ENCODE results near the gene GOLGA1.
"Not testable (repeated sequence)": the region's sequence is repeated elsewhere in the genome, so short reads cannot be mapped to it uniquely, and the experiment has no call there.

GOLGA1 gene

DNA sequence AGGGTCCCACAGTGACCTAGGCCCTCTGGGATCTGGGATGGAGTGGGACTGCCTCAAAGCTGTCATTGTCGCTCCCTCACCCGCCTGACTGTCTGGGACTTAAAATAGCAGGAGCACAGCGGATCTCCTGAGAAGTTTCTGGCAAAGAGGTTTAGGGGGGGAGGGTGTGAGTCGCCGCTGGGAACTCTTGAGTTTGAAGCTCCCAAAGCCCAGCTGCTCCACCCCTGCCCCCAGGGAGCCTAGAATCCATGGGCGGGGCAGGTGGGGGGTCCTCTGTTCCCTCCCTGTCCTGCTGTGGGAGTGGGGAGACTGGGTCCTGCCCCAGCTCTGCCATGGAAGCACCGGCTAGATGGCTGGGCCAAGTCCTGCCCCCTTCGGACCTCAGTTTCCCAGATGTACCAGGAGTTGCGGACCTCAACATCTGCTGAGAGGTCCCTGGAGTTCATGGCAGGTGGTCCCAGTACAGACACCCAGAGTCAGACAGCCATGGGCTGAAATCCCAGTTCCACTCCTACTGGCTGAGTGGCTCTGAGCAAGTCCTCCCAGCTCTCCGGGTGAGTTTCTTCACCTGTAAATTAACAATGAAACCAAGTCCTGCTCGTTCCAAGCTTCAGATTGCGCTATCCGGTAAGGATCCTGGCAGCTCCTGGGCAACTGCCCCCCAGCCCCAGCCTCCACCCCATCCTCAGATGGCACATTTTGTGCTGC, 88.6 kb downstream of the GOLGA1 start:
- in situ Hi-C loops (cut with MboI; ENCODE audit: low pct_unique_long_range_greater_than_20kb, low sequenced_read_pairs), result loop anchor here (25.0 kb wide), 1 partner anchor 535 kb away; no protein-coding TSS in a partner anchor
- no peak for DNase-seq

DNA sequence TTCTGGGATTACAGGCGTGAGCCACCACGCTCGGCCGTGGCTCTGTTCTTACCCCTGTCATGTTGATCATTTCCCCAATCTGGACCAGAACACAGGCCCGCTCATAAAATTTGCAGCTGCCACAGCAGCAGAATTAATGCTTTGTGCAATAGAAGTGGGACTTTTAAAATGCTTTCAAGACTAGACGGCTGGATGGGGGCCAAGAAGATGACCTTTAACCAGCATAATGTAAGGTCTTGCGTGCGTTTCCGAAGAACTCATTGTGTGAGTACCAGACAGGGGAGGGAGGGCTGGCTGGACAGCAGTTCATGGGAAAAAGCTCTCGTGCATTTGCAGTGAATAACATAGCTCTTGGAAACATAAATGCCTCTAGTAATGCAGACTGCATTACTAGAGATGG, 91.1 kb downstream of the GOLGA1 start:
- in situ Hi-C loops (cut with MboI; ENCODE audit: low pct_unique_long_range_greater_than_20kb, low sequenced_read_pairs), result loop anchor here (25.0 kb wide), 1 partner anchor 538 kb away; no protein-coding TSS in a partner anchor

DNA sequence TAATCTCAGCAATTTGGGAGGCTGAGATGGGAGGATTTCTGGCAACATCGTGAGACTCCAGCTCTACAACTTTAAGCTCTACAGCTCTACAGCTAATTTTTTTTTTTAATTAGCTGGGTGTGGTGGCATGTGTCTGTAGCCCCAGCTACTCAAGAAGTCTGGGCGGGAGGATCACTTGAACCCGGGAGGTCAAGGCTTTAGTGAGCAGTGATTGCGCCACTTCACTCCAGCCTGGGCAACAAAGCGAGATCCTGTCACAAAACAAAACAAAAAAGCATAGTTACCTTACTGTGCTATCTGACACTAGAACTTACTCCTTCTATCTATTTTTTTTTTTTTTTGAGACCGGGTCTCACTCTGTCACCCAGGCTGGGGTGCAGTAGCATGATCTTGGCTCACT, 93.9 kb downstream of the GOLGA1 start:
- in situ Hi-C loops (cut with MboI; ENCODE audit: low pct_unique_long_range_greater_than_20kb, low sequenced_read_pairs), result no loop called here
- no peak for DNase-seq

More for the DNA sequence above, 91.1 kb downstream of the GOLGA1 start:
- DNase-seq, result no peak

DNA sequence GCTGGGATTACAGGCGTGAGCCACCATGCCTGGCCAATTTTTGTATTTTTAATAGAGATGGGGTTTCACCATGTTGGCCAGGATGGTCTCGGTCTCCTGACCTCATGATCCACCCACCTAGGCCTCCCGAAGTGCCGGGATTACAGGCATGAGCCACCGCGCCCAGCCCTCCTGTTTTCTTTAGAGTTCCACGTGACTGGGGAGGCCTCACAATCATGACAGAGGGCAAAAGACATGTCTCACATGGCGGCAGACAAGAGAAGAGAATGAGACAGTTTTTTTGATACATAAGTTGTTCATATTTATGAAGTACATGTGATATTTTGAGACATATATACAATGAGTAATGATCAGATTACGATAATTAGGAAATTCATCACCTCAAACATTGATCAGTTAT, 94.4 kb downstream of the GOLGA1 start:
- in situ Hi-C loops (cut with MboI; ENCODE audit: low pct_unique_long_range_greater_than_20kb, low sequenced_read_pairs); DNase-seq: not testable (repeated sequence)

DNA sequence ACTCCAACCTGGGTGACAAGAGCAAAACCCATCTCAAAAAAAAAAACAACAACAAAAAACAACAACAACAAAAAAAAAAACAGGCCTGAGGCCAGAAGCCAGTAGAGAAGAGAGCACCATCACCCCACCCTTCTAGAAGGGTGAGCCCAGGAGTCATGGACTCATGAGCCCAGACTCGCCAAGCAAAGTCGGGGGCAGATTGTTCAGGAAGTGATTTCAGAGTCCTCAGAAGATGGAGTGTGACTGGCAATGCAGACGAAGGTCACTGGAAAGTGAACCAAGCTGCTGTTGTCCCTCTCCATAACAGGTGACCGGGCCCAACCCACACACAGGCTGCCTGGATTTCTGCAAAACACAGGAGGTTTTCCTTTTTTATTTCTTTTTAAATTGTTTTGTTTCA, 96.6 kb downstream of the GOLGA1 start:
- DNase-seq, result no peak
- in situ Hi-C loops (cut with MboI; ENCODE audit: low pct_unique_long_range_greater_than_20kb, low sequenced_read_pairs), result no loop called here

DNA sequence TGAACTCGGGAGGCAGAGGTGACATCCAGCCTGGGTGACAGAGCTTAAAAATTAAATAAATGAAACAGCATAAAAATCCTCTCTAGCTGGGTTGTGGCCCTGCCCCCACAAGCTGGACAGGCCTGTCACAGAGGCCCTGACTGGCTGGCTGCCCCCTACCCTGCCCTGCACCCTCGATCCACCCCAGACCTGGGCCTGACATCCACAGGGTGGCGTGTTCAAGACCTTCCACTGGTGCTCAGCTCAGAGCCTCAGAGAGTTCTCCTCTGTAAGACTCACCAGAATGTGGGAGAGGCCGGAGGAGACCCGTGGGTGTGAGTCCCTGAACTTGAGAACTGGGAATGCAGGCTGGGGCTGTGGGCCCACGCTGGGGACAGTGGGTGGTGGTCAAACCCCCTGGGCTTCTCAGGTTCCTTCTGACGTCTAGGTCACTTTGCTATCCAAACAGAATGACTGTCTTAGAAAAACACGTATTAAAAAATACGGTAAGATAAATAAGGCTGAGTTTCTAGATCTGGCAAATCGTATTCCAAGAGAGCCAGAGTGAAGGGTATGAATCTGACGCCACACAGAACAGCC, 97.3 kb downstream of the GOLGA1 start:
- in situ Hi-C loops (cut with MboI; ENCODE audit: low pct_unique_long_range_greater_than_20kb, low sequenced_read_pairs), result no loop called here
- no peak for DNase-seq

DNA sequence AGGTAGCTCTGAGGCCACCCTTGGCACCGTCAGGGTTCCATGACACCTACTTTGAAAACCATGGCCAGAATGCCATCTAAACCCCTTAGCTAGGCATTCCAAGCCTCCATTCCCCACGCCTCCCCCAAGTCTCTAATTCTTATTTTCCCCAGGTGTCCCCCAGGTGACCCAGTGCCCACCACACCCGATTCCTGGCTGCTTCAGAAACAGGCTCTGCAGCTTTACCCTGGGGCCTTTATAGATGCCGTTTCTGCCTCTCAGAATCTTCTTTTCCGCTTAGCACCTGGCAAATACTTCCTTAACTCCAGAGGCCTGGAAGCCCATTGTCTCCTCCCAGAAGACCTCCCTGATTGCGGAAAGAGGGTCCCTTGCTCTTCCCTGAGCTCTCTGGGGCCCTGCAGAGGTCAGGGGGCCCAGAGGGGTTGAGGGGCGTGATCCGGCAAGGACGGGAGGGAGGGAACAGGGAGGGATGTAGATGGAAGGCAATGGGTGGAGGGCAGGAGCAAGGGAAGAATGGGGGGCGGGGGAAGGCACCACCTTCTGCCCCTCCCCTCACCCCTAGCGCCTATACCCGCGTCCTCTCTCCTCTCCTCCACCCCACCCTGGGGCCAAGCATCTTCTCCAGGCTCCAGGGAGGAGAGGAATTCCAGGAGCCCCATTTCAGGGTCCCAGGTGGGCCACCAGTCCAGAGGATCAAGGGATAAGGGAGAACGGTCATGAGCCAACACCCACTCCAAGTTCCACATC, 99.6 kb downstream of the GOLGA1 start:
- in situ Hi-C loops (cut with MboI; ENCODE audit: low pct_unique_long_range_greater_than_20kb, low sequenced_read_pairs), result no loop called here
- no peak for DNase-seq

DNA sequence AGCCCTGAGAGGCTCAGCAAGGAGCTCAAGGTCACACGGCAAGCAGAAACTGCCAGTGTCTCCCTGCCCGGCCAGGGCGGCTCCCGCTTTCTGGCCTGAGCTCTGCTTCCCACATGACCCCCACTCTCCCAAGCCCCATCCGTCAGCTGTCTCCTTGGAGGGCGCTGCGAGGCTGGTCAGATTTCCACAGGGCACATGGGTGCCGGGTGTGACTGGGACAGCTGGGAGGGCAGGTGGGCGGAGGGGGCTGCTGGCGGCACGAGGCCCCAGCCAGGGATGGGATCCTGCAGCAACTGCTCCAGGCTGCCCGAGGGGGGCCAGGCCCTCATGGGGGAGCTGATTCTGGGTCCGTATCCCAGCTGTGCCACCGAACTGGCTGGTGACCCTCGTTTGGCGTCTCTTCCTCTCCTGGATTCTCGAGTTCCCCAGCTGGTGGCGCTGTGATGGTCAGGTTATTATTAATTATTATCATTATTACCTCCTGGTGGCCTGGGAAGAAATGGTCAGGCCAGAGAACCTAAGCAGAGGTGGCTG, 100.5 kb downstream of the GOLGA1 start:
- in situ Hi-C loops (cut with MboI; ENCODE audit: low pct_unique_long_range_greater_than_20kb, low sequenced_read_pairs), result no loop called here
- DNase-seq, result no peak

DNA sequence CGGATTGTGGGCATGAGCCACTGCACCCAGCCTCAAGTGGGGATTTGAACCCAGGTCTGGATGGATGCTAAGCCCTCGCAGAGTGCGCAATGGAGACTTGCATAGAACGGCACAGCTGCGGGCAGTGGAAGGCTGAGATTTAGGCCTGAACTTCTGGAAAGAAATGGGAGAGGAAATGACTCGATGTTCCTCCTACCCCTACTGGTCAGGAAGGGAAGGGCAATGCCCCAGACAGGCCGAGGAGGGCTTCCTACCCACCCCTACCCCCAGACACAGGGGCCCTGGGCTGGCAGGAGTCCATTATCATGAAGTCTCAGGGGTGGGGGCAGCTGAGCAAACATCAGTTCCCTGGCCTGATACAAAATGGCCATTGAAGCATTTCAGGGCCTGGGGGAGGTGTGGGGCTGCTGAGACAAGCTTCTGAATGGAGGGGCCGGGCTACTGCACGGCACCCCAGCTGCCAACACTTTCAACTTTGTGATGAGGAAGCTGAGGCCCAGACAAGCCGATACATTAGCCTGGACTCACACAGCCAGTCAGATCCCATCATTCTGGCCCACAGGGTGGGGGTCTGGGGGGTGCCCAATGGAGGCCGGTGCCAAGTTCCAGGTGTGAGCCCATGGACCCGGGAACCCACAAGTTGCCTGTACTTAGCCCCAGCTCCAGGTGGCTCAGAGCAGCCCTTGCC, 101.1 kb downstream of the GOLGA1 start:
- in situ Hi-C loops (cut with MboI; ENCODE audit: low pct_unique_long_range_greater_than_20kb, low sequenced_read_pairs), result no loop called here
- no peak for DNase-seq

DNA sequence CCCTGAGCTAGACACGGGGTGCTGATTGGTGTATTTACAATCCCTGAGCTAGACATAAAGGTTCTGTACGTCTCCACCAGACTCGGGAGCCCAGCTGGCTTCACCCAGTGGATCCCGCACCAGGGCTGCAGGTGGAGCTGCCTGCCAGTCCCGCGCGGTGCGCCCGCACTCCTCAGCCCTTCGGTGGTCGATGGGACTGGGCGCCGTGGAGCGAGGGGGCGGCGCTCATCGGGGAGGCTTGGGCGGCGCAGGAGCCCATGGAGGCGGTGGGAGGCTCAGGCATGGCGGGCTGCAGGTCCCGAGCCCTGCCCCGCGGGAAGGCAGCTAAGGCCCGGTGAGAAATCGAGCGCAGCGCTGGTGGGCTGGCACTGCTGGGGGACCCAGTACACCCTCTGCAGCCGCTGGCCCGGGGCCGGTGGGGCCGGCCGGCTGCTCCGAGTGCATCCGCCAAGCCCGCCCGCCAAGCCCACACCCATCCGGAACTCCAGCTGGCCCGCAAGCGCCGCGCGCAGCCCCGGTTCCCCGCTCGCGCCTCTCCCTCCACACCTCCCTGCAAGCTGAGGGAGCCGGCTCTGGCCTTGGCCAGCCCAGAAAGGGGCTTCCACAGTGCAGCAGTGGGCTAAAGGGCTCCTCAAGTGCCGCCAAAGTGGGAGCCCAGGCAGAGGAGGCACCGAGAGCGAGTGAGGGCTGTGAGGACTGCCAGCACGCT, 102.2 kb downstream of the GOLGA1 start:
- in situ Hi-C loops (cut with MboI; ENCODE audit: low pct_unique_long_range_greater_than_20kb, low sequenced_read_pairs); DNase-seq: not testable (repeated sequence)

DNA sequence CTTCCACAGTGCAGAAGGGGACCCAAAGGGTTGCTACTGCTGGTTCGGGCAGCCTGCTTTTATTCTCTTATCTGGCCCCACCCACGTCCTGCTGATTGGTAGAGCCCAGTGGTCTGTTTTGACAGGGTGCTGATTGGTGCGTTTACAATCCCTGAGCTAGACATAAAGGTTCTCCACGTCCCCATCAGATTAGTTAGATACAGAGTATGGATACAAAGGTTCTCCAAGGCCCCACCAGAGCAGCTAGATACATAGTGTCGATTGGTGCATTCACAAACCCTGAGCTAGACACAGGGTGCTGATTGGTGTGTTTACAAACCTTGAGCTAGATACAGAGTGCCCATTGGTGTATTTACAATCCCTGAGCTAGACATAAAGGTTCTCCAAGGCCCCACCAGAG, 102.8 kb downstream of the GOLGA1 start:
- DNase-seq; in situ Hi-C loops (cut with MboI; ENCODE audit: low pct_unique_long_range_greater_than_20kb, low sequenced_read_pairs): not testable (repeated sequence)

DNA sequence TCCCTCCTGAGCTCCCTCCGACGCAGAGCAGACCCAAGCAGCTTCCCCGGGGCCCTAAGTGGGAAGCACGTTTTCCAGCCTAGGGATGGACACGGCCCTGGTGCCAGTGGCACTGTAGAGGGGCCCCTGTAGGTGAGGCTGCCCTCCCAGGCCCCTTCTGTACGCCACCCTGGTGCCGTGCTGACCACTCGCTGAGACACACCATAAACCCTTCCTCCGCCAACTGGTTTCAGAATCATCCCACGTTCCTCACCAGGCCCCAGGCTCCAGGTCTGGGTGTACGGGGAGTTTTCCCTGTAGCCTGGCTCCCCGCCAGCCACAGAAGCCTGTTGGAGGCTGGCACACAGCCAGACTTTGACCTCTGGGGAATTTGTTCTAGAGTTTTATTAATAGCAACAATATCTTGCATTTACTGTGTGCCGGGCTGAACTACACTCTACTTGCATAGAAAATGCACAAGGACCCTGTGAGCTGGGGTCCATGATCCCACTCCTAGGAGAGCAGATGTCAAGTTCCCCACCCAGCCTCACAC, 105.8 kb downstream of the GOLGA1 start:
- in situ Hi-C loops (cut with MboI; ENCODE audit: low pct_unique_long_range_greater_than_20kb, low sequenced_read_pairs), result no loop called here
- no peak for DNase-seq

DNA sequence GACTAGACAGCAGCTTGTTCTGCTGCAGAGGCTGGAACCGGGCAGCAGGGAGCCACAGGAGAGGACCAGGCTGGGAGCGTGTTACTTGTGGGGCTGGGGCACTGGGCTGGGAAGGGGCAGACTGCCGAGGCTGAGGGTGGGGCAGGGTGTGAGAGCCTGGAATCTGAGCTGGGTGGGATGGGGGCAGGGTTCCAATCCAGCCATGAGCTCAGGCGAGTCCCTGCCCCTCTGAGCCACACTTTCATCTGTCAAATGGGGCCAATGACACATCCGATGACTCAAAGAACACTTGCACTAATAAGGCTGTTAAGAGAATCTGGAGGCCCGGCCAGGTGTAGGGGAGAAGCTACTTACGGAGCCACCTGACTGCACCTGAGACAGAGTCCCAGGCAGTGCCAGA, 106.3 kb downstream of the GOLGA1 start:
- in situ Hi-C loops (cut with MboI; ENCODE audit: low pct_unique_long_range_greater_than_20kb, low sequenced_read_pairs), result no loop called here
- DNase-seq, result no peak

DNA sequence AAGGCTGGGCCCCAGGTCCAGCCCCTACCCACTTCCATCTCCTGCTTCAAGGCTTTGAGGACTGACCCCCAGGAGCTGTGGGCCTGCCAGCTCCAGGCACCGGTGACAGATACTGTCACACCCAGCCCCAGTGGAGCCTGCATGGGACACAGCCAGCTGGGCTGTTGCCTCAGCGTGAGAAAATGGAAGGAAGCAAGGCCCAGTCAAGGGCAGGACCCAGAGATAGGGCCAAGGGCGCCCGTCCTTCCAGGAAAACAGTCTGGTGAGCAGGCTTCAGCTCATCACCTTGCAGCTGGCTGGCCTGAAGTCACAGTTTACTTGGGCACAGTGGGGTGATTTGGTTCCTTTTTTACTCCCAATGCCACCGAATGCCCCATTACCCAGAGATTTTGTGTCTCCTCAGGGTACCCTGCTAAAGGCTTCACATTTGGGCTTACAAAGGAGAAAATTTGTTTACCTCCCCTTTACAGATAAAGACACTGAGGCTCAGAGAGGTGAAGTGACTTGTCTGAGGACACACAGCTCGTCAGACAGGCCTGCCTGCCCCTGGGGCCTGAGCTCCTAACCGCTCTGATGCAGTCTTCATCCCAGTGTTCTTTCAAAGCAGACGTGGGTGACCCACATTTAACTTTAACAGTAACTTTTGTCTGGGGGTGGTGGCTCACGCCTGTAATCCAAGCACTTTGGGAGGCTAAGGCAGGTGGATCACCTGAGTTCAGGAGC, 109.1 kb downstream of the GOLGA1 start:
- no peak for DNase-seq

DNA sequence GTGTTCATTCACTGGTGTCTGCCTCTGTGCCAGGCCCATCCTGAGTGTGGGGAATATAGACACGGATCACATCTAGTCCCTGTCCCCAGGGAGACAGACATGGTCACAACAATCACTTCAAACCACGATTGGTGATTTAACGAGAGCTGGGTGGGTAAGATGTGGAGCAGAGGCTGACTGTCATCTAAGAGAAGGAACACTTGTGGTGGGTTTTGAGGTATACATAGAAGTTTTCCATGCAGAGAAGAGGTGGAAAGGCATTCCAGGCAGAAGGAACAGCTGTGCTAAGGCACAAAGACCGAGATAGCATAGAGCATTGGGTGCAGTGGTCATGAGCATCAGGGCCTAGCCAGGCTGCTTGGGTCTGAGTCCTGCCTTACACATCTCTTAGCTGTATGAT, 110.3 kb downstream of the GOLGA1 start:
- in situ Hi-C loops (cut with MboI; ENCODE audit: low pct_unique_long_range_greater_than_20kb, low sequenced_read_pairs), result no loop called here
- DNase-seq, result no peak

More for the DNA sequence above, 109.1 kb downstream of the GOLGA1 start:
- in situ Hi-C loops (cut with MboI; ENCODE audit: low pct_unique_long_range_greater_than_20kb, low sequenced_read_pairs), result no loop called here

DNA sequence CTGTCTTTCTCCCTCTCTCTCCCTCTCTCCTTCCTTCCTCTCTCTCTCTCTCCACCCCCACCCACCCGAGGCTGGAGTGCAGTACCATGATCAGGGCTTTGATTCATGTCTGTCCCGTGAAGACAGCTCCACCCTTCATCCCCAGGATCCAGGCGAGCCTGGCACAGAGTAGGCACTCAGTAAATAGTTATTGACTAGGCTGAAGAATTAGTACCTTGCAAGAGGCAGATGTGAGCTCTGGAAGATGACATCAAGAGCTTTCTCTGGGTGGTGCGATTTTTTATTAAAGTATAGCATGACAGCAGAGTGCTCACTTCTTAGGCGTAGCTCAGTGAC, 111.6 kb downstream of the GOLGA1 start:
- DNase-seq, result no peak
- in situ Hi-C loops (cut with MboI; ENCODE audit: low pct_unique_long_range_greater_than_20kb, low sequenced_read_pairs), result no loop called here

DNA sequence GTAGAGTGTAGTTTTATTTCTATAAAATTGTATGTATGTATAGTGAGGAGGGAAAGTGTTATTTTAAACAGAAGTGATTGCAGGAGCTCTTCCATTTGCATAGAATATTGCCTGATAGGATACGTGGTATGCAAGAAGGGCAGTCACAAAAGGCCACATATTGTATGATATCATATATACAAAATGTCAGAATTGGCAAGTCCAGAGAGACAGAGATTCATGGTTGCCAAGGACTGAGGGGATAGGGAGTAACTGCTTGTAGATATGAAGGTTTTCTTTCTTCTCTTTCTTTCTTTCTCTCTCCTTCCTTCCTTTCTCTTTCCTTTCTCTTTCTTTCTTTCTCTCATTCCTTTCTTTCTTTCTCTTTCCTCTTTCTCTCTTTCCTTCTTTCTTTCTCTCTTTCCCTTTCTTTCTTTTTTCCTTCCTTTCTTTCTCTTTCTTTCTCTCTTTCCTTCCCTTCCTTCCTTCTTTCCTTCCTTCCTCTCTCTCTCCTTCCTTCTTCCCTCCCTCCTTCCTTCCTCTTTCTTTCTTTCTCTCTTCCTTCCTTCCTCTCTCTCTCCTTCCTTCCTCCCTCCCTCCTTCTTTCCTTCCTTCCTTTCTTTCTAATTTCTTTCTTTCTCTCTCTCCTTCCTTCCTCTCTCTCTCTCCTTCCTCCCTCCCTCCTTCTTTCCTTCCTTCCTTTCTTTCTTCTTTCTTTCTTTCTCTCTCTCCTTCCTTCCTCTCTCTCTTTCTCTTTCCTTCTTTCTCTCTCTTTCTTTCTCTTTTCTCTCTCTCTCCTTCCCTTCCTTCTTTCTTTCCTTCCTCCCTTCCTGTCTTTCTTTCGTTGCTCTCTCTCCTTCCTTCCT, 112.2 kb downstream of the GOLGA1 start:
- DNase-seq, result no peak
- in situ Hi-C loops (cut with MboI; ENCODE audit: low pct_unique_long_range_greater_than_20kb, low sequenced_read_pairs), result no loop called here
